GM21737 (cell line): Measurements from ENCODE around the gene PDZRN3.

Experiments used
- ATAC-seq: cut with Tn5 transposase; IDR thresholded peaks from one replicate; pipeline ENCODE4 v1.9.1; 2021; ENCODE audit warnings: mild to moderate bottlenecking, moderate library complexity; ENCODE audit not compliant: unreplicated experiment

The PDZRN3 gene

GRCh38 chr3:73432023-73432705 lies 192.6 kb downstream of the PDZRN3 start:
- no peak for ATAC-seq

GRCh38 chr3:73431183-73431900 lies 193.4 kb downstream of the PDZRN3 start:
- no peak for ATAC-seq

GRCh38 chr3:73427048-73427706 lies 197.6 kb downstream of the PDZRN3 start:
- no peak for ATAC-seq

GRCh38 chr3:73426606-73427005 lies 198.1 kb downstream of the PDZRN3 start:
- no peak for ATAC-seq

- no peak for ATAC-seq
These were observed 201.6 kb downstream of the PDZRN3 start for GRCh38 chr3:73423116-73423515.

GRCh38 chr3:73422571-73422970 lies 202.2 kb downstream of the PDZRN3 start:
- no peak for ATAC-seq

- ATAC-seq = no peak
These were observed 204.8 kb downstream of the PDZRN3 start for GRCh38 chr3:73419942-73420341.

GRCh38 chr3:73419179-73419803 lies 205.4 kb downstream of the PDZRN3 start:
- no peak for ATAC-seq

- ATAC-seq = no peak
These were observed 206.1 kb downstream of the PDZRN3 start for GRCh38 chr3:73418681-73419080.

GRCh38 chr3:73415118-73415517 lies 209.6 kb downstream of the PDZRN3 start:
- no peak for ATAC-seq

- ATAC-seq = no peak
These were observed 211.1 kb downstream of the PDZRN3 start for GRCh38 chr3:73413619-73414018.

GRCh38 chr3:73411993-73412392 lies 212.7 kb downstream of the PDZRN3 start:
- no peak for ATAC-seq

GRCh38 chr3:73411545-73411944 lies 213.2 kb downstream of the PDZRN3 start:
- no peak for ATAC-seq

GRCh38 chr3:73409138-73409763 lies 215.5 kb downstream of the PDZRN3 start:
- no peak for ATAC-seq

- ATAC-seq = no peak
These were observed 216.1 kb downstream of the PDZRN3 start for GRCh38 chr3:73408634-73409033.

- ATAC-seq = no peak
These were observed 217.2 kb downstream of the PDZRN3 start for GRCh38 chr3:73407577-73407976.

GRCh38 chr3:73405853-73406252 lies 218.9 kb downstream of the PDZRN3 start:
- ATAC-seq = no peak

GRCh38 chr3:73405000-73405399 lies 219.7 kb downstream of the PDZRN3 start:
- ATAC-seq = no peak

GRCh38 chr3:73404435-73404834 lies 220.3 kb downstream of the PDZRN3 start:
- no peak for ATAC-seq

GRCh38 chr3:73403444-73403843 lies 221.3 kb downstream of the PDZRN3 start:
- ATAC-seq = no peak

- no peak for ATAC-seq
These were observed 223.0 kb downstream of the PDZRN3 start for GRCh38 chr3:73401616-73402279.
